ENCODE data around the gene CD109.
"Not testable (repeated sequence)": the region's sequence is repeated elsewhere in the genome, so short reads cannot be mapped to it uniquely, and the experiment has no call there.

Gene CD109

DNA sequence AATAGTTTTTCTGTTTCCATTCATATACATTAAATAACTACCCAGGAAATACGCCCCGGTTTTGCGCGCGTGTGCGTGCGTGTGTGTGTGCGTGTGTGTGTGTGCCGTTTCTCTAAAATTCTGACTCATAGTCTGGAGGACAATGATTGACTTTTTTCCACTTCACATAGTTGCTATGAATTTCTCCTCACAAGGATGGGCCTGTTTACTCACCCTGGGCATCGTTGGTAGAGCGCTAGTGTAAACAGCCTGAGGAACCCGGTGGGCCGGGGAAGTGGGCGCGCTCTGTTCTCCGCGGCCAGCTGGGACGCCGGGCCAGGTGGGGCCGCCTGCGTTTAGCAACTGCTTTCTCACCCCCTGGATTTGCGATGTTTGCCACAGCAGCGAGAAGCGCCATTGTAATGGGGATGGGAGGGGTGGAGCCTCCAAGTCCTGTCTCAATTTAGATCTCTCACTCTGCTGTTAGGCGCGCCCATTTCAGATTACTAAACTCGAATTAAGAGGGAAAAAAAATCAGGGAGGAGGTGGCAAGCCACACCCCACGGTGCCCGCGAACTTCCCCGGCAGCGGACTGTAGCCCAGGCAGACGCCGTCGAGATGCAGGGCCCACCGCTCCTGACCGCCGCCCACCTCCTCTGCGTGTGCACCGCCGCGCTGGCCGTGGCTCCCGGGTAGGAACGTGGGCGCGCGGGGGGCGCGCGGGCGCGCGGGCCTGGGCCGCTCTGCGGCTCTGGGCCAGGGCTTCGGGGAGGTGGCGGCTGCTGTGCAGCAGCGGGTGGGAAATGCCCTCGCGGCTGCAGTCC lies at the start of gene CD109:
CD109 (plus strand) TSS at position 585 of the 803 bp plus-strand sequence; CDS start at position 598, 13 bp downstream.
- peak; percentile 73 for DNase-seq (ENCODE audit: low spot score)

DNA sequence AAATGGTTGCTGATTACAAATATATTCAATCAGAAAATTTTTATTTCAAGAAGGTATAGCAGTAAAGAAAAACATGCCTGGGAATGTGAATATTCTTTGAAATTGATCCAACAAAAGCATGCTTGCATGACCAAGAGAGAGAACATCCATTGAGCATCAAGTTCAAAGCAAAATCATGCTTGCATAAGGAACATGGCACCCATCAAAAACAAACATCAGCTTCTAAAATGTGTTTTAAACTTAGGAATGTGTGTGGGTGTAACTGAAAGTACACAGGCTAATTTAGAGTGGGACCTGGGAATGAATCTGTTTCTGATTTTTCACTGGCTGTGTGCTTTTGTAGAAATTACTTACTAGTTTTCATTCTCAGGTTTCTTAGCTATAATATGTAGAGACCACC lies 47.8 kb upstream of the CD109 start:
- no peak for DNase-seq (ENCODE audit: low spot score)

DNA sequence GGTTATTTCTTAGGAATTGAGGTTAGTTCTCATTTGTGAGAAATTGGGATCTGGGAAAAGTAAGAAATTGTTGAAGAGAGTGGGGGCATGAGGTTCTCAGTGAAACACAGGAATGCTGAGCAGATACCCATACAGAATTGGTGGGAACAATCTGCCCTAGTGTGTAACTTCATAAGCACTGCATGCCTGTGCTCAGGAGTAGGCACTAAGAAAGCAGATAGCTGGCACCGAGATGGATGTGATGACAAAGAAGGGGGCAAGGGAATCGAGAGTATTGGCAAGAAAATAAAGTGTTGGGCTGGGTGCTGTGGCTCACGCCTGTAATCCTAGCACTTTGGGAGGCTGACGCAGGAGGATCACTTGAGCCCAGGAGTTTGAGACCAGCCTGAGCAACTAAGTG lies 46.2 kb upstream of the CD109 start:
- no peak for DNase-seq (ENCODE audit: low spot score)

DNA sequence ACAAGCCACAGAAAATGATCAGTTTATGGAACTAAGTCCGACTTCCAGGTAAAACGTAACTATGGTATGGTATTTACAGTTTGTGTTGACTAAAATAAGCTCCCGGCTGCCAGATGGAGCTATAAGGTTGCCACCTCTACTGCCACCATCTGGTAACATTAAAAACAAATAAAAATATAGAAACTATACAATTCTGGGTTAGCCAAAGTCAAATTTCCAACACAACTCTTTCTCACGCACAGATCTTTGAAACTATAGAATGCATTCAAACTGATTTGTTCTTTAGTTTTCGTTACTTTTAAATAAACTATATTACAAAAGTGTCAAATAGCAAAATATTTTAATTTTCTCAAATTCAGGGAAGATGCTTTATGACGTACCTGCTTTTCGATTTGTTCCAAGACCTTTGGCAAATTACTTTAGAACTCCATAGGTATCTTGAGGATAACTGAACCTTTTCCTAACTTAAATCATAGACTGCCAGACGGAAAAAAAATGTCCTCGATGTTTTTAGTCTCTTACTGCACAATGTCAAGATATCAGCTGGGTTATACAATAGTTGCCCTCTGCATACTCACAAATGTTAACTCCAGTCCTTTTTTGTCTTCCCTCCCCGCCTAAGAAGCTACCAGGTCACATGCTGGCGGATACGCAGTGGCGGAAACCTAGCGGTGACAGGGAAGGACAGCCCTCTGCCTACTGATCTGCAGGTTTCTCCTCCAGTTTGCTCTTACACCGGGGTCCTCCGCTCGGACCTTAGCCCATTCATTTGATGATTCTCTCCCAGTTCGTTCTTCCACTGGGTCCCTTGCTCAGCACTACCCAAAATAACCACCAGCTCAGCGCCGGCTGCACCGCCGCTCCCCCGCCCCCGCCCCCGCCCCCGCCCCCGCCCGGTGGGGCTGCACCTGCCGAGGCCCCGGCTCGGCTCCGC lies 43.1 kb upstream of the CD109 start:
- peak; percentile 80 for DNase-seq (ENCODE audit: low spot score)

DNA sequence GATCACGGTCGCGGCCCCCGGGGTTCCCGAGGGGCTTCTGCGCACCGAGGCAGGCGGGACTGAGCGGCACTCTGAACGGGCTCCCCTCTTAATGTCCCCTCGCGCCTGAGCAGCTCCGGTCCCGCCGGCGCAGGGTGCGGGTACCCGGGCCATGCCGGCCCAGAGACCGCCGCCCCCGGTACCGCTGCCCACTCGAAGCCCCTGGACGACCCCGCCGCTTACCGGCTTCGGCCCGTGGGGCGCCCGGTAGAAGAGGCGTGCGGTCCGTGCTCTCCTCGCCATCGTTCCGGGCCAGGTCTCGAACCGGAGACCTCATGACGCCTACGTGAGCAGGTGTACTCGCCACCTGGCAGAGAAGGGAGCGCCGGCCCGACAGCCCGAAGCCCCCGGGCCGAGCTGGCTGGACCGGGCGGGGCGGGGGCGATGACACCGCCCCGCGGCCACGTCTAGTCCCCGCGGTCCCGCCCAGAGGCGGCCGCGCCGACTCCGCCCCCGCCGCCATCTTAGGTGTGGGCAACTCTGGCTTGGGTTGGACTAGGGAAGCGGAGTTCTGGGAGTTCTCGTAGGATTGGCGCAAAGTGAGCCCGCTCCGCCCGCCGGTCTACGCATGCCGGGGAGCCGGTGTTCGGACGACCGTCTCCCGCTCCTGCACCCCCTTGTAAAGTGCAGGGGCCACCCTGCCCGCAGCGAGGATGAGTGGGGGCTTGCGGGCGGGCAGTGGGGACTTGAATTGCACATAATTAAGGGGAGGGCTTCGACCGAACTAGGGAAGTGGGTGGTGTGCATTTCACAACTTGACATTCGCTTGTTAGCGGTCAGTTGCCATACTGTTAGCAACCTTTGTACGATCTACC lies 42.2 kb upstream of the CD109 start, which contains the start of gene SLC17A5:
SLC17A5 (minus strand) TSS at position 422 of the 854 bp plus-strand sequence; CDS start at position 316, 106 bp downstream.
- peak; percentile 96 for DNase-seq (ENCODE audit: low spot score)

DNA sequence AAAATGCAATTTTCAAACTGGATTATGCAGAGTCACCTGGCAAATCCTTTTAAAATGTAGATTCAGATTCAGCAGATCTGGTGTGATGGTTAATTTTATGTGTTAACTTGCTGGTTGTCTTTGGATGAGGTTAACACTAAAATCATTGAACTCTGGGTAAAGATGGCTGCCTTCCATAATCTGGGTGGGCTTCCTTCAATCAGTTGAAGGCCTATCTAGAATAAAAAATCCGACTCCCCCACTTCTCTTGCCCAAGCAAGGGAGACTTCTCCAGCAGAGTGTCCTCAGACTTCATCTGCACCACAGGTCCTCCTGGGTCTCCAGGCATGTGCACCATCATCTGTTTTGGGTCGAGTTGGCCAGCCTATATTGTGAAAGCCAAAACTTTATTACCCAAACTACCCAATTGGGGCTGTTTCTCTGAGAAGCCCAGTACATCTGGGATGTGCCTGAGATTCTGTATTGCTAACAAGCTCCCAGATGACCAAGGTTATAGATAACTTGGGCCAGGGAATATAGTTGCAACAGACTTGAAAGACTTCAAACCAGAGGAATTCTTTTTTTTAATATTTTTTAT lies 40.6 kb upstream of the CD109 start:
- no peak for DNase-seq (ENCODE audit: low spot score)

DNA sequence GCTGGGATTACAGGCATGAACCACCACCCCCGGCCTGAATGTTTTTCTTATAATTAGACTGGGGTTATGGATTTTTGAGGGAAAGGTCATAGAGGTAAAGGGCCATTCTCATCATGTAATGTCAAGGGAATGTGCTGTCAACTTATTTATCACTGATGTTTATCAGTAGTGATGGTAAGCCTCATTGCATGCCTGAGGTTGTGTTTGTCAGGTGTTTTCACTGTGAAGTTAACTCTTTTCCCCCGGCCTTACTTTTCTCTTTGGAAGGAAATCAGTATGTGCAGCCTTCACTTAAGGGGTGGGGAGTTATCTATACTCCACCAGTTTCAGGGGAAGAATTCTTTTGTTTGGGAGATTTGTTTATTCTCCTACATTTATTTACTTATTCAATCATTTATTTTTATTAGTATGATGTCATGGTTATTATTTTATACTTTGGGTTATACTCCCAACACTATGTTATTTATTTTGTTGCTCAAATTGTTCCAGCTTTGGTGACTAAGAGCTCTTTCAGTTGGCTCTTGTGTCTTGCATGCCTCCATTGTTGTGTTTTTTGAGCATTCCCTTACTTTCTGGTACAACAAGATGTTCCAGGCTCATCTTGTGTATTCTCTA lies 39.4 kb upstream of the CD109 start:
- DNase-seq (ENCODE audit: low spot score), result no peak

DNA sequence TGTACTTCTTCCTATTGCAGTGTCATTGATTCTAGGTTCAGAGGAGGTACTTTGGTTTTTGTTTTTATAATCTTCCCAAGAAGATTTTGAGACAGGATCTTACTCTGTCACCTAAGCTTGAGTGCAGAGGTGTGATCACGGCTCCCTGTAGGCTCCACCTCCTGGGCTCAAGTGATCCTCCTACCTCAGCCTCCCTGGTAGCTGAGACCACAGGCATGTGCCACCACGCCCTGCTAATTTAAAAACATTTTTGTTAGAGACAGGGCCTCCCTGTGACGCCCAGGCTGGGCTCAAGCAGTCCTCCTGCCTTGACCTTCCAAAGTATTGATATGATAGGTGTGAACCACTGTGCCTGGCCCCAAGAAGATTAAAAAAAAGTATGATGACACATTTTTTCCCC lies 38.8 kb upstream of the CD109 start:
- no peak for DNase-seq (ENCODE audit: low spot score)

DNA sequence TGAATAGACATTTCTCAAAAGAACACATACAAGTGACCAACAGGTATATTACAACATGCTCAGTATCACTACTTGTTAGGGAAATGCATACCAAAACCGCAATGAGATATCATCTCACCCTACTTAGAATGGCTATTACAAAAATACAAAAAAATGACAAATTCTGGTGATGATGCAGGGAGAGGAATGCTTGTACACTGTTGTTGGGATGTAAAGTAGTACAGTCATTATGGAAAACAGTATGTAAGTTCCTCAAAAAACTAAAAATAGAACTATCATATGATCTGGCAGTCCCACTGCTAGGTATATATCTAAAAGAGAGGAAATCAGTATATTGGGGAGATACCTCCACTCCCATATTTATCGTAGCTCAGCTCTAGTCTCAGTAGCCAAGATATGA lies 31.3 kb upstream of the CD109 start:
- no peak for DNase-seq (ENCODE audit: low spot score)

DNA sequence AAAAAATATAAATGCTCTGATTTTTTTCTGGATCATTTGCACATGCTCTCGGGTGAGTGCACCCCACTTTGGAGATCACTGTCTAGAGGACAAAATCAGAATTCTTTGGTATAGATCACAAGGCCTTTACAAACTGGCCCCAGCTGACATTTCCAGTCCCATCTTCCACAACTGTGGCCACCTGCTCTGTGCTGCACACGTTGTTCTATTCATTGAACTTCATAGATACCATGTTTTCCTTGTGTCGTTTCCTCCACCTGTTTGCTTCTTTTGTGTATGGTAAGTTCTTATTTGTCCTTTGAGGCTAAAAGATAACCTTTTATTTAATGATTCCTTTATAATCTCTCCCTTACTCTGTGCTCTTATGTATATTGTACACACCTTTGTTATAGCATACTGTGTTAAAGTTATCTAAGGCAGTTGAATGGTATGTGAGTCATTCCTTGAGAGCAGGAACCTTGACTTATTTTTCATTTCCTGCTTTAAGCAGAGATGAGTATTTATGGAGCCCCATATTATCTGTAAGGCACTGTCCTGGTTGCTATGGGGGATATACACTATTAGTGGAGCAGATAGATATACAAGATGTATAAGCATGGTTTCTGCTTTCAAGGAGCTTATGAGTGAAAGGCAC lies 30.2 kb upstream of the CD109 start:
- DNase-seq (ENCODE audit: low spot score), result no peak

DNA sequence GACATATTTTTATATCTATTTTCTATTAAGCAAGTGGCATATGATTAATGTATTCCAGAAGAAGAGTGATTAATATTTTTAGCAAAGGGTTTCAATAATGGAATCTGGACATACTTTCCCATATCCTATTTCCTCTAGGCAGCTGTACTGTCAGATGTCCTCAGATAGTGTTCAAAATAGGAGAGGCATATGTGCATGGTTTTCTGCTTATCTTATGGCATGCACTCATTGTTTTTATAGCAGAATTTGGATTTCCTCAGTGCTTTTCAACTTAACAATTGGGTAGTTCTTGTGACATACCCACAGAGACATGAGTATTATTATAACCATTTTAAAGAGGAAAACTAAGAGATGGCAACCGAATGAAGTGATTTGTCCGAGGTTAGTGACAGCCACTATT lies 29.6 kb upstream of the CD109 start:
- DNase-seq (ENCODE audit: low spot score), result no peak

DNA sequence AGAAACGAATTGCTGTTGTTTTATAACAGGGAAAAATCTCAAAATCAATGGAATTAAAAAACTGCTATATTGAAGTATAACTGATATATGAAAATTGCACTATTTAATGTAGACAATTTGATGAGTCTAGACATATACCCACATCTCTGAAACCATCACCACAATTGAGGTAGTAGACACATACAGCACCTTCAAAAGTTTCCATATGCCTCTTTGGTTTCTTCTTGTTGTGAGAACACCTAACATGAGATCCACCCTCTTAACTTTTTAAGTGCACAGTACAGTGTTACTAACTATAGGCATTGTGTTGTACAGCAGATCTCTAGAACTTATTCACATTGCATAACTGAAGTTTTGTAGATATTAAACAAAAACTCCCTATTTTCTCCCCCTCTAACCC lies 28.2 kb upstream of the CD109 start:
- no peak for DNase-seq (ENCODE audit: low spot score)

DNA sequence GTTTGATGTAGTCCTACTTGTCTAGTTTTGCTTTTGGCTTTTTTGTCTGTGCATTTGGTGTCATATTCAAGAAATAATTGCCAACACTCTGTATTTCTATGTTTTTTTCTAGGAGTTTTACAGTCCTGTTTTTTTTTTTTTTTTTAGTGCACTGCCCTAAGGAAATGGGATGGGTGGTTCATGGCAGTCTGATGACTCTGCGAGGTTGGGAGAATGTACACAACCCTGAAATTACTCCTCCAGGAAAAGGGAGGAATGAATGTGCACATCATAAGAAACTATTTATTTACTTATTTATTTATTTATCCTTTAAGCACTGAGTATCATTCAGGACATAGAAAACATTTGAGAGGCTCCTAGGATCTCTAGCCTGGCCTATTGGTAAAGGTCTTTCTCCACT lies 27.0 kb upstream of the CD109 start:
- no peak for DNase-seq (ENCODE audit: low spot score)

DNA sequence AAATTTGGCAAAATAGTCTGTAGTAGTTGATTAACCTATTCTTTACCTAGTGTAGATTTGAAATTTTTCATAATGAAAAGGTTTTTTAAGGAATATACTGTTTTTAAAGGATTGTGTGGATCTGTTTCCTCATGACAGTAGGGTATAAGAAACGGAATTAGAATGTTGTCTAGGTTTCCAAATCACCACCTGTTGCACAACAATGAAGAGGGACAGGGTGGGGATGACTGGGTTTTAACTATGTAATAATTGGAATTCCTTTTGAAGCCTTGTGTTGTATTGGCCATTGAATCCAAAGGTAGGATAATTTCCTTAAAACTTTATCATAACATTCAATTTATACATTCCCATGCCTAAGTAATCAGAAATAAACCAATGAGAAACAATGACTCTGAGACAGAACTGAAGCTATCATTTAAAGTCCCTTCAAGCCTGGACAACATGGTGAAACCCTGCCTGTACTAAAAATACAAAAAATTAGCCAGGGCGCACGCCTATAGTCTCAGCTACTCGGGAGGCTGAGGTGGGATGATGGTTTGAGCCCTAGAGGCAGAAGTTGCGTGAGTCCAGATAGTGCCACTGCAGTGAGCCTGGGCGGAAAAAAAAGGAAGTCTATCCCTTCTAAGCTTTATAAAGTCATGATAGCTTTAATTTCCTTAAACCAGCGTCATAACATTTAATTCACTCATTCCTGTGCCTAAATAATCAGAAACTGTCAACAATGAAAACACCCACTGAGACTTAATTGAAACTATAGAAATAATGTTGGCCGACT lies 23.9 kb upstream of the CD109 start:
- DNase-seq (ENCODE audit: low spot score), result no peak

DNA sequence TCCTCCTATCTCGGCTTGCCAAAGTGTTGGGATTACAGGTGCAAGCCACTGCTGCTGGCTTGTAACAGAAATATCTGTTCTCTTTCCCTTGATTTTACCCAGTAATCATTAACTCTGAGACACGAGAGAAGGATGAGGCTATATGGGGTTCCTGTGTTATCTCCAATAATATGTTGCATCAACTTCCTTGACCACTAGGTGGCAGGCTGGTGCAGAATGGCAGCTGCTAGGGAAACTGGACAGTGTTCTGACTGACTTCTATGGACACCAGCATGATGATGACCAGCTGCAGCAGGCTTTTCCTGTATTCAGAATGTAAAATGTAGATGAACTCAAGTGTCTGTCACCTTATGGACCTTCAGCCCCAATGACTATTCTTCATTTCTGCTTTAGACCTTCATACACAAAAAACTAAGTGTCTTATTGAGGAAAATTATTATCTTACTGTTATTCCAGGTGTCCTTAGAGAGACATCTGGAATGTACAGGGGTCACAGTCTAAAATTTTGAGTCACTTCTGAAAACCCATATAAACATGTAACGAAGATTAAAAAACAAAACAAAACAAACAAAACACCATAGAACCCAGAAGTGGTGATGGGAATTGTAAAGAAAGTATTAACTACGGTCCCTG lies 20.4 kb upstream of the CD109 start:
- peak; percentile 78 for DNase-seq (ENCODE audit: low spot score)

DNA sequence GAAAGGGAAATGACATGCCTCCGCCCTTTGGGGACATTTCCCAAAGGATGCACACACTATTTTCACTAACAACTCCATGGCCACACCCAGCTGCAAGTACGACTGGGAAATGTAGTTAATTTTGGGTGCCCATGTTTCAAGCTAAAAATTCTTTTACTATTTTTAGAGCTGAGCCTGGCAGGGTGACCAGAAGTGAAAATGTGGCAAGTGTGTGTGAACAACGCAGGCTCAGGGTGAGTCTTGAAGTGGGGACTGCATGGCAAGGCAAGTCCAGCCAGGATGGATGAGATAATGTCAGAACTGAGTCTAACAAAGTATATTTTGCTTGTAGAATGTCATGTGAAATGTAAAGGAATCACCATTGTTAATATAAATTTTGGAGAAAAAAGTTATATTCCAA lies 17.0 kb upstream of the CD109 start:
- DNase-seq (ENCODE audit: low spot score), result no peak

DNA sequence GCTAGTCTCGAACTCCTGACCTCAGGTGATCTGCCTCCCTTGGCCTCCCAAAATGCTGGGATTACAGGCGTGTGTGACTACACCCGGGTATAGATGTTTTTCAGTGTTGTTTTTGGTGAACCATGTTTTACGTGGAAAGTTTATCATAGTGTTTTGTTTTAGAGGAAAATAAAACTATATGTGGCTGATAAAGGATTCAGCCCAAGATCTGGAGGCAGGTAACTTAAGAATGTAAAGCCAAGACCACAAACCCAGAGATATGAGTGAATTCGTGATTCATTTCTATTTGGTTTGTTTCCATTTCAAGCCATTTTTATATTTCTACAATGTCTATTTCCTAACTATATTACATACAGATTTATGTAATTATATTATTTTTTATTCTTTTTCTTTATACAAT lies 16.2 kb upstream of the CD109 start:
- not testable (repeated sequence) for DNase-seq (ENCODE audit: low spot score)

DNA sequence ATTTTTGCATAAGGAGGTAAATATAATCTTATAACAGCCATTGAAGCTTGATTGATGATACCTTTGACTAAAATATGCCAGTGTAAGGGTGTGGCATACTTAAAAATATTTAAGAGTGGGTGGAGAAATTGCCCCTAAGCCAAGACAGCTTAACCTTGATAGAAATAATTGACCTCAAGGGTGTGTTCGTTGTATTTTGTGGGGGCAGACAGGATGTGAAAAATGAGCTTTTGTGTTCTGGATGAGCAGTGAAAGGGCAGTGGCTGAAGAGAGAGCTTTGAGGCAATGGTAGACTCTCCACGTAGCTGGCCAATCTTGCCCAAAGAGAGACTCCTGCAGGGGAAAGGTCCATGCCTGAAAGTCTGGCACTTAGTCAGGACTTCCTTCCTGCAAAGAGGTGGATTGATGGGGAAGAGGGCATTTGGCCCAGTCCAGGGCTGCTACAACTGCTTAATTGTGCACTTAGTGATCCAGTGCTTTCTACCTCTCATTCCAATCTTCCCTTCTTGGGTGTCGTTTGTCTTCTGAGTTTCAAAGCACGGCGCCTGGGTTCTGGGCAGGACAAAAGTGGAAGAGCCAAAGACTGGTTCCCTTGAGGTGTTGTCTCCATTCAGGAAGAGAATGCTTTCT lies 15.6 kb upstream of the CD109 start:
- DNase-seq (ENCODE audit: low spot score), result no peak

DNA sequence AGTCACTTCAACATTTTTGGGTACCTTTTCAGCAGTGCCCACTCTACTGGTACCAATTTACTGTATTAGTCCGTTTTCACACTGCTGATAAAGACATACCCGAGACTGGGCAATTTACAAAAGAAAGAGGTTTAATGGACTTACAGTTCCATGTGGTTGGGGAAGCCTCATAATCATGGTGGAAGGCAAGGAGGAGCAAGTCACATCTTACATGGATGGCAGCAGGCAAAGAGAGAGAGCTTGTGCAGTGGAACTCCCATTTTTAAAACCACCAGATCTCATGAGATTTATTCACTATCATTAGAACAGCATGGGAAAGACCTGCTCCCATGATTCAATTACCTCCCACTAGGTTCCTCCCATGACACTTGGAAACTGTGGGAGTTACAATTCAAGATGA lies 12.4 kb upstream of the CD109 start:
- DNase-seq (ENCODE audit: low spot score), result not testable (repeated sequence)
